HepG2 (cell line): ENCODE results near the gene RHOBTB3. TPM values are rescaled to one million over a fixed set of nuclear protein-coding genes. Genes with fewer than 3 reads are reported as not detected.

Experiments
- ATAC-seq: fragments of 200-7000 bp; cut with Tn5 transposase; 3 replicates; pipeline ENCODE4 v1.9.1; 2020; ENCODE audit warnings: mild to moderate bottlenecking, moderate library complexity
- BruUV-seq: library from RNA; stranded (reverse); fragments of 400-500 nt; replicated peaks from 2 replicates; lab custom pipeline; 2021; lab: Mats Ljungman, UMichigan
- CTCF ChIA-PET: fragments of 300-600 bp; formaldehyde crosslinking; extraction: SDS; loops from one replicate; lab custom pipeline; 2021; ENCODE audit warnings: low total read pairs, inconsistent platforms, low intra/inter-chr PET ratio; lab: Yijun Ruan, JAX
- POLR2A ChIA-PET: fragments of 350-600 bp; sonication (Branson Sonifier 250); formaldehyde crosslinking; loops from one replicate; lab custom pipeline; 2020; ENCODE audit warnings: antibody characterized with exemption, inconsistent platforms; lab: Yijun Ruan, JAX
- DNase-seq: peaks from one replicate; pipeline ENCODE4 v3.0.0-alpha.2; 2015; ENCODE audit warnings: low spot score
- FAIRE-seq: peaks from 3 replicates; lab custom pipeline; 2011; peaks lifted over from hg19 to GRCh38; lab: Jason Lieb, UNC
- H2AFZ ChIP-seq: one replicate; pipeline ENCODE4 v1.6.1; 2011; ENCODE audit warnings: low read length, inconsistent platforms
- H3K27ac ChIP-seq: fragments of 300-600 bp; 3 replicates; pipeline ENCODE4 v1.8.0; 2011; ENCODE audit warnings: mixed run types, mild to moderate bottlenecking, mixed read lengths, low read length, inconsistent platforms; ENCODE audit not compliant: insufficient read depth; ENCODE audit errors: extremely low read length
- H3K27me3 ChIP-seq, 2 experiments: fragments of 200-600 bp in 1 of 2; 2 replicates in 1 of 2; 3 replicates in 1 of 2; pipeline versions ENCODE4 v1.6.0 to v1.8.0; 2011; ENCODE audit warnings: low read length in 2 of 2, mild to moderate bottlenecking in 2 of 2, moderate library complexity in 2 of 2, inconsistent platforms in 1 of 2; ENCODE audit not compliant: insufficient read depth in 2 of 2, control insufficient read depth in 1 of 2
- H3K36me3 ChIP-seq, 2 experiments: fragments of 200-600 bp in 1 of 2; replicated peaks in 1 of 2; 2 replicates in 1 of 2; 3 replicates in 1 of 2; pipeline versions ENCODE4 v1.5.1 to v1.8.0; 2011; ENCODE audit warnings: low read length in 2 of 2, inconsistent platforms in 1 of 2; ENCODE audit not compliant: insufficient read depth in 2 of 2, control insufficient read depth in 1 of 2
- H3K4me1 ChIP-seq: 2 replicates; pipeline ENCODE4 v1.5.1; 2012; ENCODE audit warnings: low read length, inconsistent platforms; ENCODE audit not compliant: insufficient read depth
- H3K4me2 ChIP-seq: 2 replicates; pipeline ENCODE4 v1.6.0; 2011; ENCODE audit warnings: low read depth, low read length, inconsistent platforms
- H3K4me3 ChIP-seq, 3 experiments: fragments of 200-600 bp in 1 of 3; sonication (generic), shearing (Covaris generic) in 1 of 3; replicated peaks in 1 of 3; 2 replicates each; pipeline ENCODE4 v1.5.1; 2011 to 2016; ENCODE audit warnings: low read length in 3 of 3, inconsistent platforms in 2 of 3, low read depth in 2 of 3, mild to moderate bottlenecking in 2 of 3, control low read depth in 1 of 3, mixed read lengths in 1 of 3; ENCODE audit not compliant: insufficient read depth in 1 of 3
- H3K79me2 ChIP-seq: one replicate; pipeline ENCODE4 v1.6.1; 2011; ENCODE audit warnings: low read length, inconsistent platforms; ENCODE audit not compliant: insufficient read depth
- H3K9ac ChIP-seq: 2 replicates; pipeline ENCODE4 v1.6.0; 2011; ENCODE audit warnings: mild to moderate bottlenecking, low read depth, low read length, inconsistent platforms; ENCODE audit not compliant: insufficient read depth
- H3K9me3 ChIP-seq: 2 replicates; pipeline ENCODE4 v1.5.1; 2012; ENCODE audit warnings: mild to moderate bottlenecking, low read length
- H4K20me1 ChIP-seq: 2 replicates; pipeline ENCODE4 v1.6.0; 2011; ENCODE audit warnings: inconsistent platforms, mild to moderate bottlenecking, low read length, moderate library complexity; ENCODE audit not compliant: insufficient read depth
- ARID5B ChIP-seq: IDR thresholded peaks from 2 replicates; pipeline ENCODE4 v1.4.0; 2020; ENCODE audit warnings: mild to moderate bottlenecking, missing genetic modification reagents
- CREM ChIP-seq, 2 experiments: sonication (generic) in 1 of 2; formaldehyde crosslinking in 1 of 2; IDR thresholded peaks; 2 replicates each; pipeline versions ENCODE4 v1.4.0 to v1.6.1; 2016 to 2020; ENCODE audit warnings: antibody characterized with exemption in 1 of 2, mild to moderate bottlenecking in 1 of 2, missing genetic modification reagents in 1 of 2
- ETV6 ChIP-seq: sonication (generic); formaldehyde crosslinking; conservative IDR thresholded peaks from 2 replicates; pipeline ENCODE4 v1.4.0; 2020; ENCODE audit warnings: missing genetic modification reagents
- FOXP4 ChIP-seq: sonication (generic); formaldehyde crosslinking; IDR thresholded peaks from 2 replicates; pipeline ENCODE4 v1.4.0; 2020; ENCODE audit warnings: missing genetic modification reagents
- FUBP1 ChIP-seq: sonication (generic); formaldehyde crosslinking; IDR thresholded peaks from 2 replicates; pipeline ENCODE4 v1.5.1; 2020; ENCODE audit warnings: missing genetic modification reagents, mild to moderate bottlenecking, borderline replicate concordance
- HNF4A ChIP-seq: sonication (generic); formaldehyde crosslinking; IDR thresholded peaks from 2 replicates; pipeline ENCODE4 v1.4.0; 2020; ENCODE audit warnings: missing genetic modification reagents
- HOXA3 ChIP-seq: sonication (generic); formaldehyde crosslinking; IDR thresholded peaks from 2 replicates; pipeline ENCODE4 v1.5.0; 2020; ENCODE audit warnings: missing genetic modification reagents
- IKZF4 ChIP-seq: sonication (generic); formaldehyde crosslinking; IDR thresholded peaks from 2 replicates; pipeline ENCODE4 v1.5.1; 2020; ENCODE audit warnings: borderline replicate concordance, mild to moderate bottlenecking, low read depth, missing genetic modification reagents; ENCODE audit errors: not compliant biosample characterization
- MBNL3 ChIP-seq: fragments of 250-450 bp; sonication (Bioruptor Pico); conservative IDR thresholded peaks from 2 replicates; pipeline ENCODE4 v1.8.0; 2022; ENCODE audit warnings: mild to moderate bottlenecking, inconsistent platforms
- REL ChIP-seq: sonication (generic); formaldehyde crosslinking; conservative IDR thresholded peaks from 2 replicates; pipeline ENCODE4 v1.8.0; 2022; ENCODE audit warnings: mild to moderate bottlenecking, missing genetic modification reagents, moderate library complexity
- RFX3 ChIP-seq: IDR thresholded peaks from 2 replicates; pipeline ENCODE4 v1.6.1; 2016; ENCODE audit warnings: missing biosample characterization, missing genetic modification reagents
- TBX2 ChIP-seq: sonication (generic); formaldehyde crosslinking; IDR thresholded peaks from 2 replicates; pipeline ENCODE4 v1.5.0; 2020; ENCODE audit warnings: missing genetic modification reagents, mild to moderate bottlenecking, borderline replicate concordance
- ZNF230 ChIP-seq: sonication (generic); formaldehyde crosslinking; IDR thresholded peaks from 2 replicates; pipeline ENCODE4 v1.4.0; 2020; ENCODE audit warnings: mild to moderate bottlenecking, missing genetic modification reagents
- ZNF331 ChIP-seq: sonication (generic); formaldehyde crosslinking; IDR thresholded peaks from 2 replicates; pipeline ENCODE4 v1.4.0; 2020; ENCODE audit warnings: missing genetic modification reagents
- ZNF343 ChIP-seq: sonication (generic); formaldehyde crosslinking; IDR thresholded peaks from 2 replicates; pipeline ENCODE4 v1.4.0; 2020; ENCODE audit warnings: mild to moderate bottlenecking, missing genetic modification reagents
- ZNF772 ChIP-seq: sonication (generic); formaldehyde crosslinking; IDR thresholded peaks from 2 replicates; pipeline ENCODE4 v1.5.0; 2020; ENCODE audit warnings: mild to moderate bottlenecking, missing genetic modification reagents
- in situ Hi-C: cut with HindIII; loops from 2 replicates; pipeline ENCODE4 v1.10.0; 2017; ENCODE audit warnings: low pct_unique_long_range_greater_than_20kb; ENCODE audit not compliant: extremely low pct_ligation_motif_present
- intact Hi-C: fragments of 100-400 bp; cut with micrococcal nuclease; formaldehyde crosslinking; loops from one replicate; pipeline ENCODE4 v1.10.0; 2022; ENCODE audit not compliant: unreplicated experiment
- polyA plus RNA-seq, 8 experiments: library from polyadenylated mRNA; depleted of rRNA in 3 of 8; stranded (reverse) in 7 of 8; unstranded in 1 of 8; fragments of >200 nt; fragmentation: Illumina TruSeq in 4 of 8; extraction: Trizol in 4 of 8; gene quantifications; 2 replicates each; pipeline versions ENCODE4 v1.2.1 to v1.2.3, GENCODE V29; 2011 to 2016; ENCODE audit warnings: low read depth in 4 of 8, missing spikeins in 1 of 8, mixed read lengths in 1 of 8; ENCODE audit not compliant: insufficient read depth in 1 of 8
- total RNA-seq, 5 experiments: library from RNA; depleted of rRNA; stranded (reverse); fragments of >200 nt; fragmentation: Illumina TruSeq; extraction: Trizol; gene quantifications; 2 replicates each; pipeline ENCODE4 v1.2.3, GENCODE V29; 2016; ENCODE audit warnings: low read depth in 1 of 5

RHOBTB3 gene
- total and polyA plus RNA-seq, 2 of the 13 experiments (the other 11 are each of a cell fraction or from before 2014, with no cell fraction given) = 31.6 to 35.4 TPM

- TF ChIP-seq ARID5B (CRISPR knock-in tag) = peak; percentile 65
- no peak for TF ChIP-seq IKZF4 (CRISPR knock-in tag)
- 0 out of 2 replicates have a peak, but pooled peaks have one; percentile 45 for TF ChIP-seq FOXP4 (CRISPR knock-in tag)
- TF ChIP-seq ZNF331 (CRISPR knock-in tag) = 0 out of 2 replicates have a peak, but pooled peaks have one; percentile 20
- TF ChIP-seq HOXA3 (CRISPR knock-in tag) = no peak
Observed at GRCh38 chr5:95798048-95798447, 66.9 kb downstream of the RHOBTB3 start (continued).

GRCh38 chr5:95798545-95798944 is 67.4 kb downstream of the RHOBTB3 start:
- in situ Hi-C loops (no loop called here), intact Hi-C loops (no loop called here)
- no peaks in the 10 kb centered on the region for H3K27me3 ChIP-seq
- BruUV-seq = no TSS peak
- ChIA-PET POLR2A (no interaction called here), CTCF (no interaction called here)
- H3K4me3 ChIP-seq = no peak overlapping the region
- FAIRE-seq (no peak), ATAC-seq (no peak), DNase-seq (no peak)
- H3K36me3 ChIP-seq = peaks cover 3 to 4% of the 10 kb centered on the region in 2 experiments; a peak in 4 of 5 replicates
- H3K9ac ChIP-seq = no peak overlapping the region
- H4K20me1 ChIP-seq = no peaks in the 10 kb centered on the region
- H3K9me3 ChIP-seq = no peaks in the 10 kb centered on the region
- no peaks in the 10 kb centered on the region for H3K79me2 ChIP-seq
- H3K4me2 ChIP-seq = no peak overlapping the region
- H3K4me1 ChIP-seq = peaks cover 61% of the 10 kb centered on the region
- H2AFZ ChIP-seq = no peak overlapping the region
- H3K27ac ChIP-seq = no peak overlapping the region
- no peak for TF ChIP-seq ETV6 (CRISPR knock-in tag)
- no peak for TF ChIP-seq RFX3 (CRISPR knock-in tag)
- TF ChIP-seq ZNF772 (CRISPR knock-in tag) = no peak
- TF ChIP-seq HNF4A (CRISPR knock-in tag) = no peak
- TF ChIP-seq ZNF343 (CRISPR knock-in tag) = no peak
- TF ChIP-seq FUBP1 (CRISPR knock-in tag) = no peak
- no peak for TF ChIP-seq MBNL3 (CRISPR knock-in tag)
- no peak for TF ChIP-seq TBX2 (CRISPR knock-in tag)
- no peak for TF ChIP-seq ZNF230
- TF ChIP-seq REL (CRISPR knock-in tag) = no peak
- no peak for TF ChIP-seq CREM (IDR thresholded peaks at IDR 0.05)
- TF ChIP-seq CREM (CRISPR knock-in tag; IDR thresholded peaks at IDR 0.05) = no peak
